AG04449 (cell line): ENCODE measurements around the gene CELF1.

Source experiments
- CTCF ChIA-PET: fragments of 350-600 bp; formaldehyde crosslinking; extraction: SDS; loops from one replicate; lab custom pipeline; 2021; ENCODE audit warnings: antibody characterized with exemption; lab: Yijun Ruan, JAX
- POLR2A ChIA-PET: fragments of 400-600, 350-600 bp; formaldehyde crosslinking; extraction: SDS; loops from one replicate; lab custom pipeline; 2020; ENCODE audit warnings: antibody characterized with exemption, inconsistent platforms; lab: Yijun Ruan, JAX
- DNase-seq: peaks from one replicate; pipeline ENCODE4 v3.0.0-alpha.2; 2010; ENCODE audit warnings: low read depth, low spot score
- H3K4me3 ChIP-seq: 2 replicates; pipeline ENCODE4 v1.5.1; 2011; ENCODE audit warnings: low read depth, mild to moderate bottlenecking, control low read depth, low read length
- CTCF ChIP-seq: IDR thresholded peaks from one replicate; pipeline ENCODE4 v1.5.1; 2011; ENCODE audit warnings: mild to moderate bottlenecking, moderate library complexity, low read length, control low read depth, inconsistent platforms; ENCODE audit not compliant: insufficient read depth; ENCODE audit errors: missing control alignments

Gene CELF1

DNA sequence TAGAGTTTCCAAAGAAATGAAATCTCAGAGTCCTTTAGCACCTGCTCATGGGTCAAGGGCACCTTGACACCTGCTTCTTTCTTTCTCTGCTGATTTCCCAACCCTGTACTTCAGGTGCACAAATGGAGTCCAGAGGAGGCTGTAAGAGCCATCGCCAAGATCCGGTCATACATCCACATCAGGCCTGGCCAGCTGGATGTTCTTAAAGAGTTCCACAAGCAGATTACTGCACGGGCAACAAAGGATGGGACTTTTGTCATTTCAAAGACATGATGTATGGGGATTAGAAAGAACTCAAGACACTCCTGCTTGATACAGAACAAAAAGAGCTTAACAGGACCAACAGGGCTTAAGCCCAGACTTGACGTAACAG lies 18.4 kb upstream of the CELF1 start:
- POLR2A ChIA-PET: no interaction called here
- no peak for DNase-seq
- CTCF ChIA-PET: interaction anchor here (10.0 kb wide), 1 partner anchor 17 kb away, joined by 95 read pairs; the partner anchor contains the start of gene CELF1
- no peak overlapping the region for H3K4me3 ChIP-seq
- TF ChIP-seq CTCF: no peak

DNA sequence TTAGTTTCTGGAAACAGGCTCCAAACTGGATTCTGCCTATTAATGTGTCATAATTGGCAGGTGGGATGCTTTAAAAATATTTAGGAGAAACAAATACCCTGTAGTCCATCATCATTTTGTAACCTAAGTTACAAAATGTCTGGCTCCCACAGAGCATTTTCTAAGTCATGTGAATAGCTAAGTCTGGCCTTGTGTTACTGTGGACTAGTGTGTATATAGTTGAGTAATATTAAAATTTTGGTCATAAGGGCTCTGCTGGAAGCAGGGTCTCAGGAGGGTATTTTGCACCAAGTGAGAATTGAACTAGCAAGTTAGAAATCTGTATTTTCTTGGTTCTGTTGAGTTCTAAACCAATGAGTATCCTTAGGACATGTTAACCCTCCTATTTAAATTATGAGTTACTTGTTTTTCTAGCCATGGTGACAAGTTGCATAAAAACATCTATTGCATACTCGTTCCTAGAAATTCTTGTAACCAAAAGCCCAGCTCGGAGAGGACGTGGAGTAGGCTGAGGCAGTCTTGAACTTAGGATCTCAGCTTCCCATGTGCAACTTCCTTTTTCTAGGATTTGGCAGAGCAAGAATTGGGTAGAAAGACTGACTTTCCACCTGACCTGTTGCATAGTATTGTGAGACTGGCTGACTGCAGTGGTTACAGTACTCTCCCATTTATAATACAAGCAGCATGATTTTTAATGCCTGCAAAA lies 17.9 kb upstream of the CELF1 start:
- no peak for TF ChIP-seq CTCF
- no peak overlapping the region for H3K4me3 ChIP-seq
- ChIA-PET CTCF (interaction anchor here (1.2 to 10.0 kb wide), 3 partner anchors 8 to 17 kb away, joined by 5 to 95 read pairs (median 5); partner anchors contain the start of genes CELF1, KBTBD4 and NDUFS3), POLR2A (no interaction called here)
- DNase-seq: no peak

DNA sequence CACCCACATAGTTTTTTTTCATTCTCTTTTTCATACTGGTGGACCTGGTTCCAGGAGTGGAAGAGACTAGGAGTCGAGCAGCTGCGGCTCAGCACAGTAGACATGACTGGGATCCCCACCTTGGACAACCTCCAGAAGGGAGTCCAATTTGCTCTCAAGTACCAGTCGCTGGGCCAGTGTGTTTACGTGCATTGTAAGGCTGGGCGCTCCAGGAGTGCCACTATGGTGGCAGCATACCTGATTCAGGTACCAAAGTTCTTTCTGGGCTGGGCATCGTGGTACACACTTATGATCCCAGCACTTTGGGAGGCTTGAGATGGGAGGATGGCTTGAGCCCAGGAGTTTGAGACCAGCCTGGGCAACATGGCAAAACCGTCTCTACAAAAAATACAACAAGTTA lies 16.7 kb upstream of the CELF1 start:
- no peak overlapping the region for H3K4me3 ChIP-seq
- POLR2A ChIA-PET: no interaction called here
- DNase-seq: no peak
- CTCF ChIA-PET: interaction anchor here (1.3 to 10.0 kb wide), 3 partner anchors 8 to 16 kb away, joined by 5 to 95 read pairs (median 5); partner anchors contain the start of gene CELF1
- TF ChIP-seq CTCF: no peak

DNA sequence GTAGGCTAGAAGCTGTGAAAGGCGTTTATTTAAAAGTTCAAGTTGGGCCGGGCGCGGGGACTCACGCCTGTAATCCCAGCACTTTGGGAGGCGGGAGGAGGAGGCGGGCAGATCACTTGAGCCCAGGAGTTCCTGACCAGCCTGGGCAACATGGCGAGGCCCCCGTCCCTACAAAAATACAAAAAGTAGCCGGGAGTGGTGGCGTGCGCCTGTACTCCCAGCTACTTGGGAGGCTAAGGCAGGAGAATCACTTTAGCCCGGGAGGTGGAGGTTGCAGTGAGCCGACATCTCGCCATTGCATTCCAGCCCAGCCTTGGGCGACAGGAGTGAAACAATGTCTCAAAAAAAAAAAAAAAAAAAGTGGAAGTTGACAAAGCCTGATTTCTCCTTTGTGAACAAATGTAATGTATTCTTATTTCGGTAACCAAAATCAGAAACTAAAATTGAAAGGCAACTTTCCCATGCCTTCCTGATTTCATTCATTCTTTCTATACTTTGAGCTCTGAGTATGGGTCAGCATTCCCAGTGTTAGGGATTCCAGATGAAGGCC lies 13.3 kb upstream of the CELF1 start:
- no peak for TF ChIP-seq CTCF
- no peak for DNase-seq
- POLR2A ChIA-PET: interaction anchor here (1.2 kb wide), 1 partner anchor 10 kb away, joined by 5 read pairs; no protein-coding TSS in a partner anchor
- CTCF ChIA-PET: interaction anchor here (1.1 to 10.0 kb wide), 3 partner anchors 12 to 112 kb away, joined by 3 to 95 read pairs (median 3); partner anchors contain the start of gene CELF1
- peak overlapping the region; percentile 74 for H3K4me3 ChIP-seq

- ChIA-PET POLR2A (interaction anchor here (0.9 to 1.4 kb wide), 4 partner anchors 10 to 26 kb away, joined by 3 to 5 read pairs (median 4); partner anchors contain the start of genes KBTBD4 and NDUFS3), CTCF (interaction anchor here (1.1 to 10.0 kb wide), 5 partner anchors 12 to 112 kb away, joined by 3 to 95 read pairs (median 3); partner anchors contain the start of gene CELF1)
- peak within 1 kb of the TSS; percentile 74 for H3K4me3 ChIP-seq
- no peak for TF ChIP-seq CTCF
- no peak for DNase-seq
These were observed 12.6 kb upstream of the CELF1 start, which contains the start of gene PTPMT1 for GRCh38 chr11:47565340-47566148. Gene PTPMT1, plus strand, starts transcription at chr11:47565599. Its CDS starts 24 bp downstream, at chr11:47565623.
